AG09319 (cell line): ENCODE data around the gene RNU5D-1.

Experiments
- DNase-seq: peaks from one replicate; pipeline ENCODE4 v3.0.0-alpha.2; 2010; ENCODE audit warnings: low read depth; ENCODE audit errors: extremely low read depth
- CTCF ChIP-seq: IDR thresholded peaks from 2 replicates; pipeline ENCODE4 v1.5.1; 2011; ENCODE audit warnings: low read depth, mild to moderate bottlenecking, inconsistent platforms, low read length, moderate library complexity

RNU5D-1 gene

GRCh38 chr1:44724955-44725698 is 5.8 kb downstream of the RNU5D-1 start:
- no peak for DNase-seq
- no peak for TF ChIP-seq CTCF

DNA sequence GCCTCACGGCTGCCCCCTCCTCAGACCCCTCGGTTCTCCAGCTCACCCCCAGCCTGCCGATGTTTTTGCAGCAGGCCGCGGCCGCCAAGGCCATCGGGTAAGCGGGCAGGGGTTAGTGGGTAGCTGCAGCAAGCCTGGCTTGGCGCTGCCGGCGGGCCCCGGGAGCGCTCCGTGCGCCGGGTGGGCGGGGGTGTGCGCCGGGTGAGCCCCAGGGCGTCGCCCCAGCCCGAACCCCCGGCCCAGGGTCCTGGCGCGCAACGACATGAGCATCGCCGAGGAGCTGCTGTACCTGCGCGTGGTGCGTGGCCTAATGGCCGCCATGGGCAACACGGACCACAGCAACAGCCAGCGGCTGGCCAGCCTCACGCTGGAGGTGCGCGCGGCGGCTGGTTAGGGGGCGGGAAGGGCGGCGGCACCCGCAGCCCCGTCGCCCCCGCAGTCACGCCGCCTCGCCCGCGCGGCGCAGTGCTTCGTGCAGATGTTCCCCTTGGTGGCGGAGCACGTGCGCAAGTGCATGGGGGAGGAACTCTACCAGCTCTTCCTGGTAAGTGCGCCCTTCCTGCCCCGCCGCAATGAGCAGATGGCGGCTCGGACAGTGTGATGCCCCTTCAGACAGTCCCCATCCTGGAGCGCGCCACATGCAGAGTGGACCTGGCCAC is 6.5 kb downstream of the RNU5D-1 start:
- TF ChIP-seq CTCF = no peak
- DNase-seq = no peak

DNA sequence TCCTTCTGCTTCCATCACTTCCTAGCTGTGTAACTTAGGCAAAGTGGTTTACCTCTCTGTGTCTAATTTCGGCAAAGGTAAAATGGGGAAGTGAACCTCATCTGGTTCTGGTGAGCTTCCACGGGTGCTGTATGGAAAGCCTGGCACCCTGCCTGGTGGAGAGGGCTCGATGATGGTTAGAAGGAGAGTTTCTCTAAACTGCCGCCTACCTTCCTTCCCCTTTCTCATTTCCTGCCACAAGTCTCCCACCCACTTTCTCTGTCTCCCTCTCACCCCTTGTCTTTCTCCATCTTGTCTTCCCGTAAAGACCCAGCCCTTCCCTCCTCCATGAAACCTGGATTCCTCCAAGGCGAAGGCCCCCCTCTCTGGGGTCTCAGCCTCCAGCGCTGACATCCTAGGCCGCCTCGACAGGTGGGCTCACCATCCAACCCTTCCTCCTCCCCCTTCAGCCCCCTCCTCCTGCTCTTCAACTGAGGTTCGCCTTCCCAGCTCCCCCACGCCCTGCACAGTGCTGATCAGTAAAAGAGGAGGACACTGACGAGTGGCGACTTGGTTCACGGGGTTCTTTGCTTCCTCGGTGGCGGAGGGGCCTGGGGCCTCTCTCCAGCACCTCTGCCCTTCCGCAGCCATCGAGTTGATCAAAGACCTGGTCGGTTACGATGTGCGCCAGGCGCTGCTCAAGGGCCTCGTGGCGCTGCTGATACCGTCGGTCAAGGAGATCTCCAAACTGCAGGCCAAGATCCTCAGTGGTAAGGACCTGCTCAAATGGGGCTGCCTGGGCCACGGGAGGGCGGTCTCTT is 7.3 kb downstream of the RNU5D-1 start:
- no peak for DNase-seq
- no peak for TF ChIP-seq CTCF

DNA sequence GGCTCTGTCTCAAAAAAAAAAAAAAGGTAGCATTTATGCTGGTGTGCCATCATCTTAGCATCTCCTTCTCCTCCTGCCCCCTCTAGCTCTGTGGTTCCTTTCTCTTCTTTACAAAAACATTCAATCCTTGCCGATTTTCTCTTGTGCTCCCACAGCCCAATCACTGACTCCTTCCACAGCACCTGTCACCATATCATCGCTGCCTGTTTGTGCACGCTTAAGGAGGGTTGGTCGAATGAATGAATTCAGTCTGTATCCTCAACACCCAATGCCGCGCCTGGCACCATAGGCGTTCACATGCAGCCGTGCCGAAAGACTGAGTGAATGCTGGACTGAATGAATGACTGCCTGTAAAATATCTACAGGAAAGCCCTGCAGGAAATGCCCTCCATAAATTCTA is 7.9 kb downstream of the RNU5D-1 start:
- DNase-seq = no peak
- TF ChIP-seq CTCF = no peak

DNA sequence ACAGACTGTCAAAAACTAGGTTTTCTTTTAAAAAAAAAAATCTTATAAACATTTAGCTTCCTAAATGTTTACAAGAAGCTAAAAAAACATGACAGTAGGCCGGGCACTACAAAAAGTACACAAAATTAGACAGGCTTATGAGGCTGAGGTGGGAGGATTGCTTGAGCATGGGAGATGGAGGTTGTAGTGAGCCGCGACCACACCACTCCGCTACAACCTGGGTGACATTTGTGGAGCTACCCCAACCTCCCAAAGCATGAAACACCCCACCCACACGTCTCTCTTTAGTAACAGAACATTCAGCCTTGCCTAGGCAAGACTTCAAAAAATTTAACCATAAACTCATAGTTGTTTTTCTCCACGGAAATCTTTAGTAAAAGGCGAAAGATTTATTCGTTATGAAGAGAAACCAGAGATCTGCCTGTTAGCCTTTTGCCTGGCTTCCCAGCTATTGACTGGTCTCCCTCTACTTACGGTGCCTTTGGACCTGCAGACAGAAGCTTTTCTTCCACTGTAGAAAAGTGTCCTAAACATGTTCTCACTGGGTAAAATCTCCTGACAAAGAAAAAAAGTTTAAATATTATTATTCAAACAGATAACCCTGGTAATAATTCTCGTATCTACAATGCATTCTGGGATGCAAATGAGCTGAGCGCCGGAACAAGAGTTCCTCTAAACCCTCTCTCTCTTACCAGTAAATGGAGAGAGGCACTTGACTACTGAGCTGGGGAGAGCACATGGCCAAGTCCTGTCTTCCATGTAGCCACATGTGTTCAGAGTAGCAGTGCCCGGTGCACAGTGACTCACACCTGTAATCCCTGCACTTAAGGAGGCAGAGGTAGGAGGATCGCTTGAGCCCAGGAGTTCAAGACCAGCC is 9.2 kb downstream of the RNU5D-1 start:
- TF ChIP-seq CTCF = no peak
- no peak for DNase-seq

DNA sequence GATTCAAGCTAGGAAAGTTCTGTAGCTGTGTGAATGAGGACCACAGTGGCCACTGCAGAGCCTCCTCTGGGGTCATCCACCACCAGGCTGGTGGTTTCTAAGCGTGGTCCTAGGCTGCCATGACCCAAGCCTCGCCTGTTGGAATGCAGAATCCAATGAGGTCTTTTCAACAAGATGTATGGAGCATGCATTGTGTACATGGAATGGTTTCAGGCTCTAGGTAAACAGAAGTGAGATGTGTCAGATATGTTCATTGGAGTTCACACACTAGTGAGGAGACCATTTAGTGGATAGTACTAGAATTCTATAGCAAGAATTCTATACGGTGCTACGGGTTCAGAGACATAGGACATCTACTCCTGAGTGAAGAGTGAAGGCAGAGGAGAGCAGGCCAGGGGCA is 10.7 kb downstream of the RNU5D-1 start:
- no peak for TF ChIP-seq CTCF
- no peak for DNase-seq
